VCaP (cell line): ENCODE results near the gene SUMO2.
A peak's percentile ranks its signal among the peaks of the same experiment; 100 is the strongest.

Experiments used
- H3K27ac ChIP-seq: fragments of 450-650 bp; 2 replicates; pipeline ENCODE4 v1.5.1; 2017
- TF ChIP-seq, protein P1 (sequence below): fragments of 450-650 bp; conservative IDR thresholded peaks from 2 replicates; pipeline ENCODE4 v1.5.1; 2017; ENCODE audit warnings: mild to moderate bottlenecking, moderate library complexity

The SUMO2 gene

DNA sequence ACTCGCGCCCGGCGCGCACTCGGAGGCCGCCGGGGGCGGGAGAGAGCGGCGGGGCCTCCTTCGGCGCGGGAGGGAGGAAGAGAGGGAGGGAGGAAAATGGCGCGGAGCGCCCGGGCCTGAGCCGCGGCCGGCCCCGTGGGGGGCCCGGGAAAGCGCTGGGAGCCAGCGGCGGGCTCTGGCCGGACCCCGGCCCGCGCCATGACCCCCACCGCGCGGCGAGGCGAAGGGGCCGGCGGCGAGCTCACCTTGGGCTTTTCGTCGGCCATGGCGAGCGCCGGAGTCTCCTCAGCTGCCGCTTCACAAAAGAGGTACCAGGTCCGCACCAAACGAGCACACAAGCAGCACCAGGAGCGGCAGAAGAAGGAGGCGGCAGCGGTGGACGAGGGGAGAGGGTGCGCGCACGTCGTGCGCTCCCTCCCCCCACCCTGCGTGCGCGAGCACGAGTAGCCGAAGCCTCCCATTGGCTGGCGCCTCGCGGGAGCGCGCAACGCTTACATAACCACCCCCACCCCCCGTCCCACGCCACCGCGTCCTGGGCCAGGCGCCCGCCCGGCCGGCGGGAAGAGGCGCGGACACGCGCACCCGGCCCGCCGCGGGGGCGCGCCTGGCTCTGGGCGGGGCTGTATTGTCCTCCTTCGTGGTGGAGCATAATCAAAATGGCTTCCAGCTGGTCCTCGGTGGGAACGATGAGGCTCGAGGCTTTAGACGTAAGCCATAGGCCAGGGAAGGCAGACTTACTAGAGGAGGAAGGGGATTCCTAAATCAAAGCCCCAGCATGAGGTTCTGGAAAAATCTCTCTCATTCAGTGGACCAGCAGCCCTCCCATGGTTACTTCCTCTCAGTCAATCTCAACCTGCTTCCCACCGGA lies at the start of gene SUMO2:
TSS of gene SUMO2 (minus strand) at position 391 of the 868 bp plus-strand sequence. CDS start at position 266, 125 bp downstream.
- peak within 1 kb of the TSS; percentile 99 for H3K27ac ChIP-seq
- TF ChIP-seq, protein P1, sequence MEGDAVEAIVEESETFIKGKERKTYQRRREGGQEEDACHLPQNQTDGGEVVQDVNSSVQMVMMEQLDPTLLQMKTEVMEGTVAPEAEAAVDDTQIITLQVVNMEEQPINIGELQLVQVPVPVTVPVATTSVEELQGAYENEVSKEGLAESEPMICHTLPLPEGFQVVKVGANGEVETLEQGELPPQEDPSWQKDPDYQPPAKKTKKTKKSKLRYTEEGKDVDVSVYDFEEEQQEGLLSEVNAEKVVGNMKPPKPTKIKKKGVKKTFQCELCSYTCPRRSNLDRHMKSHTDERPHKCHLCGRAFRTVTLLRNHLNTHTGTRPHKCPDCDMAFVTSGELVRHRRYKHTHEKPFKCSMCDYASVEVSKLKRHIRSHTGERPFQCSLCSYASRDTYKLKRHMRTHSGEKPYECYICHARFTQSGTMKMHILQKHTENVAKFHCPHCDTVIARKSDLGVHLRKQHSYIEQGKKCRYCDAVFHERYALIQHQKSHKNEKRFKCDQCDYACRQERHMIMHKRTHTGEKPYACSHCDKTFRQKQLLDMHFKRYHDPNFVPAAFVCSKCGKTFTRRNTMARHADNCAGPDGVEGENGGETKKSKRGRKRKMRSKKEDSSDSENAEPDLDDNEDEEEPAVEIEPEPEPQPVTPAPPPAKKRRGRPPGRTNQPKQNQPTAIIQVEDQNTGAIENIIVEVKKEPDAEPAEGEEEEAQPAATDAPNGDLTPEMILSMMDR: peak; percentile 36; the same call in 1 of the 2 replicates

DNA sequence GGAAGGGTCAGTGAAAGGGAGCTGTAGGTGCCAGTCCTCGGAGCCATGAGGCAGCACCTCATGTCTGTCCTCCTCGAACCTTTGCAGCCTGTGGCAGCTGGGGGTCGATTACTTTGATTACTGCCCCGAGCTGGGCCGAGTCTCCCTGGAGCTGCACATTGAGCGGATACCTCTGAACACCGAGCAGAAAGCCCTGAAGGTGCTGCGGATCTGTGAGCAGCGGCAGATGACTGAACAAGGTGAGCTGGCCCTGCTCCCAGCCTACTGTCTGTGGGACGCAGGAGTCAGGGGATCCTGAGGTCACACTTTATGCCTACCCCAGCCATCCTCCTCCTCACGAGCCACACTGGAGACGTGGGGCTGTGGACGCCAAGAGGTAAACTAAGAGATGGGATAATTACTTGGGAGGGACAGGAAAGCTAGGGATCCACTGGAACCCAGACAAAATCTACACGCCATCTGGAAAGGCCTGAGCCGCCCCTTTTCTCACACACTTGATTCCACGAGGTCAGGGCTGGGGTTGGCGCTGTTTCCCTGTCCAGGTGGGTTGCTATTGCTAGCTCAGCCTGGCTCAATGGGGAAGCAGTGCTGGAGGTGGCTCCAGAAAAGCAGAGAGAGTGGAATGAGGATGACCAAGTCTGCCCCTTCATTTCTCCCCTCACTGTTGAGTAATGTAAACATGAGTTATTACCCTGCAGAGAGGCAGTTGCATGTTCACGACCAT lies 49.1 kb upstream of the SUMO2 start:
- TF ChIP-seq, protein P1: no peak
- H3K27ac ChIP-seq: no peak overlapping the region

DNA sequence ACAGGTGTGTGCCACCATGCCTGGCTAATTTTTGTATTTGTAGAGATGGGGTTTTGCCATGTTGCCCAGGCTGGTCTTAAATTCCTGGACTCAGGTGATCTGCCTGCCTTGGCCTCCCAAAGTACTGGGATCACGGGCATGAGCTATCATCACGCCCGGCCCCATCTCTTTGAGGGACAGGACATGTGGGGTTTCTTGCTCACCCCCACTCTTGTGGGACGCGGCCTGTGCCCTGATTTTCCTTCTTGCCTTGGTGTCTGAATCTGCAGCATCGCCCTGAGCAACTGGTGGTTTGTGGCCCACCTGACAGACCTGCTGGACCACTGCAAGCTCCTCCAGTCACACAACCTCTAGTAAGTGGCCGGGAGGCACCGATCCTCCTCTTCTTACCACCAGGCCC lies 48.3 kb upstream of the SUMO2 start:
- TF ChIP-seq, protein P1: no peak
- H3K27ac ChIP-seq: no peak overlapping the region

DNA sequence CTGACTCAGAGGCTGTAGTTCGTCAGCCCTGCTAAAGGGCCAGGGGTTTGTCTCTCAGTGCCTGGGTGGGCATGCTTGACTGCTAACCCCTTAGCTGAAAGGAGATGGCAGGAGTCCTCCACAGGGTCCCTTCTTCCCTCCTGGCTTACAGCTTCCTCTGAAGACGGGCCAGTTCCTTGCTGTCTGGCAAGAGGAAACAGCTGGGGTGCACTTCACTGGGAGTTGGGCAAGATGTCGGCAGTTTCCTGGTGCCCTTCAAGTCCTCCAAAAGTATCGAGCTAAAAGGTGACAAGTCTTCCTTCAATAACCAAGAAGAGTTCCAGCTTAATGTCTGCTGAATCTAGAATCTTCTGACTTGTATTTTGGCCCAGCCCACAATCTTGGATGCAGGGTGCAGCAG lies 46.1 kb upstream of the SUMO2 start:
- peak overlapping the region; percentile 78 for H3K27ac ChIP-seq
- TF ChIP-seq, protein P1: no peak

DNA sequence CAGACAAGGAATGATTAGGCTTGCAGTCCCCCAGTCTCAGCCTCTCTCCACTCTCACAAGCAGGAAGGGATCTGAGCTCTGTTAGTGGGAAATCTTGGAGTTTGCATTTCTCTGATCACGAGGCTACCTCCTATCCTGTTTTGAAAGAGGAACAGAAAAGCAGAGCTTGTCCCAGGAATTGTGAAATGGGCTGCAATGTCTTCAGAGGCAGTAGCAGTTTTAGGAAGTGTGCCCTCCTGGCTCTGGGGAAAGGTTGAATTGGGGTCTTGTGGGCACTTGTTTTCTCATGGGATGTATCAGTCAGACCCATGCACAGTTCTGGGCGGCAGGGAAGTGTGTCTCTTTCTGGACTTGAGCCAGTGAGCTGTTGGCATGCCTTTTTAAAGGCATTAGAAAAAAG lies 45.5 kb upstream of the SUMO2 start:
- TF ChIP-seq, protein P1: no peak
- peak overlapping the region; percentile 78 for H3K27ac ChIP-seq

DNA sequence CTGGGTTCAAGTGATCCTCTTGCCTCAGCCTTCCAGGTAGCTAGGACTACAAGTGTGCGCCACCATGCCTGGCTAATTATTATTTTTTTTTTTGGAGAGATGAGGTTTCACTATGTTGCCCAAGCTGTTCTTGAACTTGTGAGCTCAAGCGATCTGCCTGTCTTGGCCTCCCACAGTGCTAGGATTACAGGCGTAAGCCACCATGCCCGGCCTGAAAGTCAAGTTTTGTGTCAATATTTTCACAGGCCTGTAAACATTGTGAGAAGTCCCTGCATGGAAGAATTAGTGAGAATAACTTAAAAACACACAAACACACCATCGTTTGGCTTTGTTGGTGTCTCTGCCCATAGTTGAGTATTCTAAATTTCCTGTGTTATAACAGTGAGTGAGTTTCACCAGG lies 45.0 kb upstream of the SUMO2 start:
- TF ChIP-seq, protein P1: no peak
- H3K27ac ChIP-seq: peak overlapping the region; percentile 78

DNA sequence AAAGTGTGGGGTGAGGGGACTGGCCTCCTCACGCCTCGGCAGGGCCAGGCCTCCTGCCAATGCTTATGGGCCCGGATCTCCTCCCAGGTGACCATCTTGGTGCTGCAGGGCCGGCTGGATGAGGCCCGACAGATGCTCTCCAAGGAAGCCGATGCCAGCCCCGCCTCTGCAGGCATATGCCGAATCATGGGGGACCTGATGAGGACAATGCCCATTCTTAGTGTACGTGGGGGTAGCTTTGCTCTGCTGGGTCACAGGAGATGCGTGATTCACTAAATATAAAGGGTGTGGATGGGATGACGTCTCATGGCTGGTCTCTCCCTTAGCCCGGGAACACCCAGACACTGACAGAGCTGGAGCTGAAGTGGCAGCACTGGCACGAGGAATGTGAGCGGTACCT lies 42.3 kb upstream of the SUMO2 start:
- TF ChIP-seq, protein P1: no peak
- no peak overlapping the region for H3K27ac ChIP-seq
